Measurements from ENCODE around the gene DTHD1.

DNA sequence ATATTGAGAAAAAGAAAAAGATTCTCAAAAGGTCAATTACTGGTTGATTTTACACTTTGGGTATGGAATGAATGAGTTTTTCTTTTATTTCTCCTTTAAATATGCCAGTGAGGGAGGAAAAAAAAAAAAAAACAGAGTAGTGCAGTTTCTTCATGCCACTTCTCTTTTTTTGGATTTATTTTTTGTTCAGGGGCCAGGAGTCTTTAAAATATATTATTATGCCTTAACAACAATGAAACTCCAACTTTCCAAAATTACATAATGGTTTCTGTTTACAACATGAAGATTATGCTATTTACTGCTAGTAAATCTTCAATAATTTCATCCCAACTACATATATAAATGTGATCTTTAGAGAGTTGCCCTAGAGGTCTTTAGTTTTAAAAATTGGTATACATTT is 31.9 kb downstream of the DTHD1 start:
- TF ChIP-seq CTCF (IDR thresholded peaks at IDR 0.05 in 8 of 11, conservative IDR thresholded peaks at IDR 0.05 in 3 of 11) (no peak), POLR2A (IDR thresholded peaks at IDR 0.05) (no peak), POLR2AphosphoS5 (IDR thresholded peaks at IDR 0.05) (no peak)
